ENCODE data around the gene OR10A6.

The OR10A6 gene

GRCh38 chr11:7910286-7910788 is 20.7 kb downstream of the OR10A6 start:
- no peak for DNase-seq (ENCODE audit: extremely low read depth in 1 of 2, low read depth in 1 of 2)

DNA sequence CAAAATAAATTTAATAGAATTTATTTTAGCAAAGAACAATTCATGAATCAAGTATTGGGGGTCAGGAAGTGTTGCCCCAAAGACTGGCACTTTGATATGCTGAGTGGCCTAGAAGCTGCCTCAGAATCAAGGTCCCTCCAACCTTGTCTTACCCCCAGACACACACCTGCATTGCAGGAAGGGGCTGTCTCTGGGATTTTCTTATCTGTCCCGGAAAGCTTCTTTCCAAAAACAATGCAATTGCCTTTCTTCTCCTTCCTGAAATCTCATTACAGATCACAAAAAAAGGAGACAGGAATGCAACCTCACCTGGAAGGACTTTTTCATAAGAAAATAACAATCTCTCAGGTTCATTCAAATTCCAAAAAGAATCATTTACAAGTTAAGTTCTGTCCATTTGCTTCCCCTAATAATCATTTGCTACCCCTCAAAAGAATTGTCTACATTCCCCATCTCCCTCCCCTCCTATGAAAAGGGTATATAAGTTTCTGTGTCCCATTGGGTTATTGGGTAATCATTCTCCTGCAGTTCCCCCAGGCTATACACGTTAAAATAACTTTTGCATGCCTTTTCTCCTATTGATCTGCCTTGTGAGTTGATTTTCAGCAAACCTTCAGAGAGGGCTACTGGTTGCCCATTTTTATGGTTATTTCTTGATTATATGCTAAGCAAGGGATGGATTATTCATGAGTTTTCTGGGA is 21.3 kb downstream of the OR10A6 start:
- DNase-seq (ENCODE audit: extremely low read depth in 1 of 2, low read depth in 1 of 2) = no peak

GRCh38 chr11:7907121-7907520 is 23.9 kb downstream of the OR10A6 start:
- no peak for DNase-seq (ENCODE audit: extremely low read depth in 1 of 2, low read depth in 1 of 2)

- no peak for DNase-seq (ENCODE audit: extremely low read depth in 1 of 2, low read depth in 1 of 2)
Measured at GRCh38 chr11:7906481-7906880, 24.6 kb downstream of the OR10A6 start.

GRCh38 chr11:7905961-7906429 is 25.1 kb downstream of the OR10A6 start:
- DNase-seq (ENCODE audit: extremely low read depth in 1 of 2, low read depth in 1 of 2) = no peak

GRCh38 chr11:7905549-7905948 is 25.5 kb downstream of the OR10A6 start:
- DNase-seq (ENCODE audit: extremely low read depth in 1 of 2, low read depth in 1 of 2) = no peak

DNA sequence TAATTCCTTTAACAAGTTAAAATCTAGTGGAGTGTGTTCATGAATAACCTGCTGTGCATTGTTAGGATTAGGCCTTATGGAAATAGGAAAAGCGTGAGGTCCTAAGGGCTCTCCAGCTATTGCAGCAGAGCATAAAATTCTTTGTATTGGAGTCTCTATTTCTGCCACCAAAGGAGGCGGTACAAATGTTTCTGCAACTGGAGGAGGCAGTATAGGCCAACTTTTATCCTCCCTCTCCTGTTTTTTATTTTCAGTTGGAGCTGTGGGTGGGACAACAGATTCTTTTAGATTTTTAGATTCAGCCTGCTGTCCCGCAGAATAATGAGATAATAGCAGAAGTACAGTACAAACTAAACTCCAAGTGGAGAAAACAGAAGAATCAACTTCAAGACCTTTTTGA is 26.2 kb downstream of the OR10A6 start:
- DNase-seq (ENCODE audit: extremely low read depth in 1 of 2, low read depth in 1 of 2) = no peak

DNA sequence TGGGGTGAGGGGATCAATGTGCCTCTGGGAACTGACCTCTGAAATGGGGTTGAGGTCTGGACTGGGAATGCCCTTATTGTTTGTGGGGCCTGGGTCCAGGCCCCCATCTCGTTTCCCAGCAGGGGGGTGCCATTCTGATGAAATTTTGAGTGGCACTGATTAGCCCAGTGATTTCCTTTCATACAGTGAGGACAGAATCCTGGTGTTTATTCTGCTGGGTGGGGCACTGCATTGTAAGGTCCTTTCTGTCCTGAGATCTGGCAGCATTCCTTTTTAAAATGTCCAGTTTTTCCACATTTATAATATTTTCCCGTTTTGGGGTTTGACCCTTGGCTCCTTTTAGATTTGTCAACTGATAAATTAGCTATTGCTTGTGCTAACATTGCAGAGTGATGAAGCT is 27.1 kb downstream of the OR10A6 start:
- no peak for DNase-seq (ENCODE audit: extremely low read depth in 1 of 2, low read depth in 1 of 2)

DNA sequence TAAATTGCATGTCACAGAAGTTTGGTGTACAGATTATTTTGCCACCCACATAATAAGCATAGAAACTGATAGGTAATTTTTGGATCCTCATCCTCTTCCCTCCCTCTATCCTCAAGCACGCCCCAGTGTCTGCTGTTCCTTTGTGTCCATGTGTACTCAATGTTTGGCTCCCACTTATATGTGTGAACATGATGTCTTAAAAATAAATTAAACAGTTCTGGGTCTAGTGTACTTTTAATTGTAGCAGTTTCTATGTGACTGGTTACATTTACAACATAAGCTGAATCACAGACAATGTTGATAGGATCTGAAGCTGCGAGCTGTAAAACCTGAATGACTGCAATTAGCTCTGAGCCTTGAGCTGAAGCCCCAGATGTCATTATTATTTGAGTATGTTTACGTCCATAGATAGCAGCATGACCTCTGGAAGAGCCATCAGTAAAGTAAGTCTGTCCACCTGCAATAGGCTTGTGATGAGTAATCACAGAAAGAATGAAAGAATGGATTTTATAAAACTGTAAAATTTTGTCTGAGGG is 29.7 kb downstream of the OR10A6 start:
- DNase-seq (ENCODE audit: extremely low read depth in 1 of 2, low read depth in 1 of 2) = no peak

GRCh38 chr11:7900686-7901085 is 30.4 kb downstream of the OR10A6 start:
- no peak for DNase-seq (ENCODE audit: extremely low read depth in 1 of 2, low read depth in 1 of 2)

DNA sequence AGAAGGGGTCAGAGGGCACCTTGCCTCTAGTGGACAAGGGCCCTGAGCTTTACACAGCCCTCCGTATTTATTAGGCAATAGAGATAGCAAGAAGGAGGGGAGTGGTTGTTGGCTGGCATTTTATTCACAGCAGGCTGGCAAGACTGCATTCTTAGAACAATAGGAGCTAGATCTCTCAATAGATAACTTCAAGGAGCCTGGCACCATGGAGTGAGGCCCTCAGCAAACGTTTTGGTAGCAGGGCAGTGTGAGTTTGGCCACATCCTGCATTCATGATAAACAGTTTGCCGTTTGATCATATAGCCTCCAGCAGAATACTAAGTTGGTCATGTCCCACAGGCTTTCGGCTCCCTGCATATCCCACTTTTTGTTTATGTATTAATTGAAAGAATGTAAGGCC is 31.6 kb downstream of the OR10A6 start:
- DNase-seq (ENCODE audit: extremely low read depth in 1 of 2, low read depth in 1 of 2) = no peak

GRCh38 chr11:7898666-7899283 is 32.3 kb downstream of the OR10A6 start:
- no peak for DNase-seq (ENCODE audit: extremely low read depth in 1 of 2, low read depth in 1 of 2)

DNA sequence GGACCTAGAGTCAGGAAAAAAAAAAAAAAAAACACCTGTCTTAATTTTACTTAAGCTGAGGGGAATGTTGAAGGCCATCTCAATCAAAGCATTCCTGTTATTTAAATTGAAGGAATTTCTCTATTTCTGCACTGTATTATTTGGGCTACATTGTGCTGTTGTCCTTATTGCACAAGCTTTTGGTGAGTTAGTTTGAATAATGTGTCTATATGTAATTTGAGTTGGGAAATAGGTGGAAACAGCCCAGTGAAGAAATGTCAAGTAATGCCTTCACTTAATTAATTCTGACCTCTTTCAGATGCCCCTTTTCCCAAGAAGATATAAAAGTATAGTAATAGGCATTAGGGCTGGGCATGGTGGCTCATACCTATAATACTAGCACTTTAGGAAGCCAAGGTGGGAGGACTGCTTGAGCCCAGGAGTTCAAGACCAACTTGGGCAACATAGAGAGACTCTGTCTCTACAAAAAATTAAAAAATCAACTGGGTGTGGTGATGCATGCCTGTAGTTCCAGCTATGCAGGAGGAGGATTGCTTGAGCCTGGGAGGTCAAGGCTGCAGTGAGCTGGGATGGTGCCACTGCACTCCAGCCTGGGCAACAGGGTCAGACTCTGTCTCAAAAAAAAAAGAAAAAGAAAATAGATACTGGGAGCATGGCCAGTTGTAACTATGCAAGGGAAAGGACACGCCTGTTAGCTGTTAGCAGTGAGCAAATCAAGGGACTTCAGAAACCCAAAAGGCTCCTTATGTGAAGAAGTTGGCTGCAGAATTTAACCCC is 34.9 kb downstream of the OR10A6 start:
- DNase-seq (ENCODE audit: extremely low read depth in 1 of 2, low read depth in 1 of 2) = no peak

DNA sequence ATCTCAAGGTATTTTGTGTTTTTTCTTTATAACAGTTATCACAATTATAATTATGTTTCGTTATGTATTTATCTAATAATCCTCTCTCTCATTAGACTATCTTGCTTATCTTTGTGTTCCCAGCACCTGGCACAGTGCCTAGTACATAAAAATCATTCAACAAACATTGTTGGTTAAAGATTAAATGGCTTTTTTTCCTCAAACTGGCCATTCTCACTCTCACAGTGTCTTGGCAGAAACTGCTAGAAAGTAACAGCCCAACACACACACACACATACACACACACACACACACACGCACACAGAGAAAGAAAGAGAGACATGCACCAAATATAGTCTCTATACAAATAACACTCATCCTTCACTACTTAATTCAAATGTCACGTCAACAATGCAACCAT is 36.8 kb downstream of the OR10A6 start:
- DNase-seq (ENCODE audit: extremely low read depth in 1 of 2, low read depth in 1 of 2) = no peak

GRCh38 chr11:7893796-7894195 is 37.3 kb downstream of the OR10A6 start:
- DNase-seq (ENCODE audit: extremely low read depth in 1 of 2, low read depth in 1 of 2) = no peak

DNA sequence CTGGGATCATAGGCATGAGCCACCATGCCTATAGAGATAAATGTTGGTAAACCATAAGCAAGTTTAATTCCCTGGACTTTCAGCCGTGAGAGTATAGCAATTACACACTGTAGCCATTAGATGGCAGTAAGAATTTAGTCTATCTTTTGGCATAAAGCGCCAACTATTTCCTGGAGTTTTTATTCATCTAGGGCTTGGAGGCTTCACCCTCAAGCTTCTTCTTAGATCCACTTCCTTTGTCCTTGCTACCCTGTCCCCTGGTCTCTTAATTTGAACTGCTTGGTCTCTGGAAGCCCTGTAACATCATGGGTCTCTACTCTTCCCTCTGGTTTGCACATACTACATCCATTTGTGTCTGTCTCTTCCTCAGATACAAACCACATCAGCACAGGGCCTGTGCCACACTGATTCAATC is 38.2 kb downstream of the OR10A6 start:
- DNase-seq (ENCODE audit: extremely low read depth in 1 of 2, low read depth in 1 of 2) = no peak

DNA sequence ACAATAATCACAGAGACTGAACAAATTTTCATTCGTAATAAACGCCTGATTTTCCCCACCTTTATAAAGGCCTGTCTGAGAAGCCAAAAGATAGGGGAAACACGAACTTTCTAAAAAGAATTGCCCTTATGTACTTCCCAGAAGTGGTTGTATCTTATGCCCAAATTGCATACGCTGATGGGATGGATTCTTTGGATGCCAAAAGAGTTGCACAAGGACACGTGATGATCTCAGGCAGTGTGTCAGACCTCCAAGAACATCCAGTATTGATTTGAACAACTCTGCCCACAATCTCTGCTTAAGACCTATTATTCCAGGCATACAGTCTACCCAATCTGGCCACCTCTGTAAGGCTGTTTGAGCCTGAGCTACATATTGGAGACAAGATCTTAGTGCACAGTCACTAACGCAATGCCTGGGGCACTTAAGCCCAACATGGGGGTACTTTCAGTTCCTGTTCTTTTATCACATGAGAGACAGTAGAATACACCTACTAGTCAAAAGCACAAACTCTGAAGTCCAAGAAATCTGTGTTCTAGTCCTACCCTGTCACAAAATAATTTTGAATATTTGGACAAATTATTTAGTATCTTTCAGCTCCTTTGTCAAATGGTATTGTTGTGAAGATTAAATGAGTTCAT is 38.9 kb downstream of the OR10A6 start:
- DNase-seq (ENCODE audit: extremely low read depth in 1 of 2, low read depth in 1 of 2) = no peak

DNA sequence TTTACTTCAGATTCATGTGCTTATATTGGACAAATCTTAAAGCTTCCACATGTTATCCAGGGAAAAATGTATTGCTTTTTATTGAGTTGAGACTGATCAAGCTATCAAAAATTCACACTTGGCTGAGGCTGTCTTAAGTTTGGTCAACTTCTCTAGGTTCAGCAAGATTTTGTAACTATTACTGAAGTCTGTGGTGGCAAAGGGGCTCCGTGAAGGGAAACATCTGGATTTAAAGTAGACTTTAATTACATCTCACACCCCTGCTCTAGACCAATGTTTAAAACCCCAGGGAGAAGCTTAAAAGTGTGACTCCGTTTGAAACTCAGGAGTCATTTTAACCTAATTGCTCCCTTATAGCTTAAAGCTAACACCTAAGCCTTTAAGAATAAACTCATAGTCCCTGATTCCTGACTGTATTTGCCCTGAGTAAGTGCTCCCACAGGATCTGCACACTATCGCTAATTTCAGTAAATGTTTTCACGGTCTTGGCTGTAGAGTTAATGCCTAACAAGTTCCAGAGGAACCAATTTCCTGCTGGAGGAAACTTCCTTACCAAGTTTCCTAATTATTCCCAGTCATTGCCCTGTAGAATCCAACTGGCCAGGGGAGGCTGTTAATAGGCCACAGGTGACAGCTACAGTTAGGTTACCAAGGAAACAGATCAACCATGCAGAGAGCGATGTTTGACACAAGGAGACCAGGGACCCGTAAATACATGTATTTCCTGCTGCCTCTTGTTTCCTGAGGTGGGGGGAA is 40.5 kb downstream of the OR10A6 start:
- DNase-seq (ENCODE audit: extremely low read depth in 1 of 2, low read depth in 1 of 2) = no peak

- DNase-seq (ENCODE audit: extremely low read depth in 1 of 2, low read depth in 1 of 2) = no peak
Measured at GRCh38 chr11:7889985-7890384, 41.1 kb downstream of the OR10A6 start.

GRCh38 chr11:7882860-7883259 is 48.2 kb downstream of the OR10A6 start:
- no peak for DNase-seq (ENCODE audit: extremely low read depth in 1 of 2, low read depth in 1 of 2)

Data from activated CD8-positive, alpha-beta memory T cell treated with anti-CD3 and anti-CD28 coated beads for 1 hour (primary cell).